Endodermal cell (in vitro differentiated cells): ENCODE data around the gene TM9SF1. TPM values are rescaled to one million over a fixed set of nuclear protein-coding genes. Genes with fewer than 3 reads are reported as not detected.

ENCODE experiments used
- DNase-seq: peaks from one replicate; pipeline ENCODE4 v3.0.0-alpha.2; 2017
- H3K27ac ChIP-seq: 2 replicates; pipeline ENCODE4 v1.5.1; 2013; ENCODE audit warnings: mild to moderate bottlenecking, low read depth, low read length, moderate library complexity
- H3K27me3 ChIP-seq: 2 replicates; pipeline ENCODE4 v1.6.1; 2013; ENCODE audit warnings: mild to moderate bottlenecking, low read length, moderate library complexity; ENCODE audit not compliant: insufficient read depth, control insufficient read depth, poor library complexity, severe bottlenecking
- H3K36me3 ChIP-seq: 2 replicates; pipeline ENCODE4 v1.7.0; 2013; ENCODE audit warnings: mild to moderate bottlenecking, low read length, moderate library complexity; ENCODE audit not compliant: control insufficient read depth, insufficient read depth
- H3K4me1 ChIP-seq: one replicate; pipeline ENCODE4 v1.7.0; 2013; ENCODE audit warnings: low read length; ENCODE audit not compliant: control insufficient read depth, insufficient read depth
- H3K4me3 ChIP-seq: 2 replicates; pipeline ENCODE4 v1.5.1; 2013; ENCODE audit warnings: mild to moderate bottlenecking, low read length, moderate library complexity
- H3K9ac ChIP-seq: 2 replicates; pipeline ENCODE4 v1.6.1; 2013; ENCODE audit warnings: mild to moderate bottlenecking, low read length, moderate library complexity; ENCODE audit not compliant: poor library complexity, severe bottlenecking; ENCODE audit errors: extremely low read depth
- H3K9me3 ChIP-seq: 2 replicates; pipeline ENCODE4 v1.6.1; 2013; ENCODE audit warnings: mild to moderate bottlenecking, low read length, moderate library complexity; ENCODE audit not compliant: control insufficient read depth
- H3K27ac Mint-ChIP-seq: 2 replicates; pipeline ENCODE4 v1.8.0; 2020; ENCODE audit warnings: mixed read lengths
- H3K27me3 Mint-ChIP-seq: 2 replicates; pipeline ENCODE4 v1.8.0; 2021; ENCODE audit warnings: mild to moderate bottlenecking, mixed read lengths; ENCODE audit not compliant: insufficient read depth
- H3K36me3 Mint-ChIP-seq: 2 replicates; pipeline ENCODE4 v1.8.0; 2020; ENCODE audit warnings: low read depth, mixed read lengths
- H3K4me1 Mint-ChIP-seq: 2 replicates; pipeline ENCODE4 v1.8.0; 2020; ENCODE audit warnings: mixed read lengths
- H3K4me3 Mint-ChIP-seq: 2 replicates; pipeline ENCODE4 v1.8.0; 2020; ENCODE audit warnings: mild to moderate bottlenecking, moderate library complexity, mixed read lengths
- H3K9me3 Mint-ChIP-seq: 2 replicates; pipeline ENCODE4 v1.8.0; 2020; ENCODE audit warnings: mild to moderate bottlenecking, mixed read lengths
- CTCF ChIP-seq: fragments of 200-600 bp; sonication (generic); conservative IDR thresholded peaks from 2 replicates; pipeline ENCODE4 v1.5.0; 2021; ENCODE audit warnings: antibody characterized with exemption, mild to moderate bottlenecking
- WGBS, 2 experiments: methylation state at CpG; one replicate each; pipeline versions ENCODE4 v1.1.5 to v1.1.7; 2013; ENCODE audit warnings: missing lambda C conversion rate in 2 of 2, mixed read lengths in 1 of 2; ENCODE audit not compliant: insufficient coverage in 1 of 2, insufficient read length in 1 of 2; 5-methylcytosine and 5-hydroxymethylcytosine counted together
- total RNA-seq, 2 donors: library from RNA; stranded (reverse); fragmentation: NEBNext Ultra II Directional in 1 of 2; extraction: Animal tissue kit (Norgen Biotek cat#: 25700) in 1 of 2; gene quantifications; 2 replicates in 1 of 2; 3 replicates in 1 of 2; pipeline ENCODE4 v1.2.1, GENCODE V29; 2021

Gene TM9SF1
- total RNA-seq, 2 donors from 2014 or later: 37.4 to 40.8 TPM

GRCh38 chr14:24215495-24216344 lies 20.5 kb upstream of the TM9SF1 start, which contains the start of gene MDP1:
Gene MDP1, minus strand, starts transcription at chr14:24216066. Its CDS starts 111 bp downstream, at chr14:24215955.
- Histone ChIP-seq H3K27me3 (no peaks in the 10 kb centered on the region), H3K9me3 (no peaks in the 10 kb centered on the region), H3K9ac (peak within 1 kb of the TSS; percentile 42), H3K4me1 (peaks cover 3% of the 10 kb centered on the region), H3K36me3 (peaks cover 23% of the 10 kb centered on the region), H3K27ac (no peak within 1 kb of the TSS), H3K4me3 (peak within 1 kb of the TSS; percentile 86)
- H3K9me3 Mint-ChIP-seq: no peaks in the 10 kb centered on the region
- peak; percentile 92 for DNase-seq
- peak within 1 kb of the TSS; percentile 92 for H3K4me3 Mint-ChIP-seq
- no peaks in the 10 kb centered on the region for H3K27me3 Mint-ChIP-seq
- 2% methylated on average over 13 to 38 of the region's 40 CpGs for WGBS, 2 experiments
- peaks cover 18% of the 10 kb centered on the region for H3K36me3 Mint-ChIP-seq
- H3K27ac Mint-ChIP-seq: peak within 1 kb of the TSS; percentile 96
- H3K4me1 Mint-ChIP-seq: peaks cover 16% of the 10 kb centered on the region
- peak; percentile 75 for TF ChIP-seq CTCF

DNA sequence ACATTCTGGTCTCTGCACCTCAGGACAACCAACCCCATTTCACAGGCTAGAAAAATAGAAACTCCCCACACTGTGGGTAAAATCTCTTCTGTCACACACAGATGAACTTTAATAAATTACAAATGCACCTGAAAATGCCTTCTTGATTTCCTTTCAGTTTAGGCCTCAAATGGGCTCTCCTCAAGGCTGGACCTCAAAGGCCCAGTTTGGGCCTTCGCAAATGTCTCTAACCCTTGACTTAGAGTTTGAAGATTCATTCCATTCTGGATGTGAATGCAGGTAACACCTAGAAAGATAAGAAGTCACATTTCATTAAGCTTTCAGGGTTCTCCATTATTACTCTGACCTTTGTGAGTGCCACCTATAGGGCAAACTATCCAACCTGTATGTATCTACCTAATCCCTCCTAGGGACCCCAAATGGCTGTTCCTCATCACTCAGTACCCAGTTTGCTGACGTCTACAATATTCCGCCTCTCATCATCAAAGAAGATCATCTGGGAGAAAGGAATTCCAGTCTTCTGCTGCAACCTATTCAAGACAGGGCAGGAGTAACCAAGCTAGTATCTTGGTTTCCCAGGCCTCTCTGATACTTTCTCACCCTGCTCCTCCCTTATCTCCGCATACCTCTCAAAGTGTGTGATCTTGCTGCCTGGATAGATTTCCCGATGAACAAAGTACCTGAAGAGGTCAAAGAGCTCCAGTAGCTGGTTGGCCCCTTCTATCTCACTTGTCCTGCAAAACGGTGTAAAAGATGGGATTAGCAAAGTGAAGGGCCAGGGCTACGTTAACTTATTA lies 18.8 kb upstream of the TM9SF1 start:
- H3K4me1 Mint-ChIP-seq: peaks cover 16% of the 10 kb centered on the region
- H3K27me3 Mint-ChIP-seq: no peaks in the 10 kb centered on the region
- H3K36me3 ChIP-seq: peaks cover 39% of the 10 kb centered on the region
- no peak for DNase-seq
- H3K4me3 Mint-ChIP-seq: peak overlapping the region; percentile 92
- peaks cover 33% of the 10 kb centered on the region for H3K36me3 Mint-ChIP-seq
- H3K9me3 ChIP-seq: no peaks in the 10 kb centered on the region
- H3K4me1 ChIP-seq: peaks cover 3% of the 10 kb centered on the region
- 90 to 93% methylated on average over 5 to 7 of the region's 7 CpGs for WGBS, 2 experiments
- no peaks in the 10 kb centered on the region for H3K9me3 Mint-ChIP-seq
- H3K27ac Mint-ChIP-seq: peak overlapping the region; percentile 99
- no peak overlapping the region for H3K27ac ChIP-seq
- peak overlapping the region; percentile 85 for H3K4me3 ChIP-seq
- peak overlapping the region; percentile 79 for H3K9ac ChIP-seq
- H3K27me3 ChIP-seq: no peaks in the 10 kb centered on the region
- no peak for TF ChIP-seq CTCF

DNA sequence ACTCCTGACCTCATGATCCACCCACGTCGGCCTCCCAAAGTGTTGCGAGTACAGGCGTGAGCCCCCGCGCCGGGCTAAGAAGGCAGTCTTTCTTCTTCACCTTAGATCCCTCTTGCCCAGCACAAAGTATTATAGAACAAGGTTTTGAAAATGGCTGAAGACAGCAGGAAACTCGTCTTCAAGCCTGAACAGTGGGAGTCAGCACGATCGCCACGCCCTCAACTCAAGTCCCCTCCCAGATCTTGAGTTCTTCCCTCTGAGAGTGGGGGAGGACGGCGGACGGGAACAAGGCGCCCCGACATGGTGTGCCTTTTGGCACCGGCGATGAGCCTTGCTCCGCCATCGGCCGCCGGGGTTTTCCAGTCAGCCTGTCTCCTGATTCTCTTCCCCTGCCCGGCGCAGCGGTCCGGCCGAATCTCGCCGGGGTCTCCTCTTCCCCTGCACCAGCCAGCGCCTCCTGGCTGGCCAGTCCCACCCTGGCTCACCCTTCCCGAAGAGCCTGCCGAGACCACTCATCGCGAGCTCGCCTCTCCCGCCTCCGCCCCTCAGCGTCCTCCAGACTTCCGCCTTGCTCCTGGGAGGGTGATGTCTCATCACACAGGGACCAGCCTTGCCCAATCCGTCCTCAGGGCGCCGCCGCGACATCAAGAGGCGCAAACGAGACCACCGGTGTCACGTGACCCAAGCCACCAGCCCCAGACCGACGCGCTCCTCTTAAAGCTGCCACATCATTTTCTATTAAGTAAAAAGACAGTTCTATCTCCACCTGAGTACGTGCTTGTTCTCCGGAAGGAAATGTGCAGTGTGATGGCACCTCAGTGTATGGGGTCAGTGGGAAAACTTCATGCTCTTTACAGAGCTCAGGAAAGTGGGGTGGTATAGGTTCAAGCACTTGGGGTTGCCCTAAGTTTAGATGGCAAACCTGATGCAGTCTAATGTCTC lies 18.0 kb upstream of the TM9SF1 start, which contains the start of gene CHMP4A:
Gene CHMP4A (minus strand): TSS at position 565 of the 942 bp plus-strand sequence. CDS start 49 bp downstream, at position 516.
- Mint-ChIP-seq H3K36me3 (peaks cover 37% of the 10 kb centered on the region), H3K4me3 (peak within 1 kb of the TSS; percentile 92), H3K27ac (peak within 1 kb of the TSS; percentile 99), H3K9me3 (no peaks in the 10 kb centered on the region), H3K27me3 (no peaks in the 10 kb centered on the region), H3K4me1 (peaks cover 16% of the 10 kb centered on the region)
- peak within 1 kb of the TSS; percentile 79 for H3K9ac ChIP-seq
- H3K27ac ChIP-seq: peak within 1 kb of the TSS; percentile 92
- peaks cover 3% of the 10 kb centered on the region for H3K4me1 ChIP-seq
- peak within 1 kb of the TSS; percentile 85 for H3K4me3 ChIP-seq
- peak; percentile 49 for TF ChIP-seq CTCF
- peaks cover 38% of the 10 kb centered on the region for H3K36me3 ChIP-seq
- no peaks in the 10 kb centered on the region for H3K27me3 ChIP-seq
- no peaks in the 10 kb centered on the region for H3K9me3 ChIP-seq
- WGBS, 2 experiments: 0% methylated on average over 26 to 53 of the region's 53 CpGs
- DNase-seq: peak; percentile 99
